ENCODE results near the gene PCDHB3.

DNA sequence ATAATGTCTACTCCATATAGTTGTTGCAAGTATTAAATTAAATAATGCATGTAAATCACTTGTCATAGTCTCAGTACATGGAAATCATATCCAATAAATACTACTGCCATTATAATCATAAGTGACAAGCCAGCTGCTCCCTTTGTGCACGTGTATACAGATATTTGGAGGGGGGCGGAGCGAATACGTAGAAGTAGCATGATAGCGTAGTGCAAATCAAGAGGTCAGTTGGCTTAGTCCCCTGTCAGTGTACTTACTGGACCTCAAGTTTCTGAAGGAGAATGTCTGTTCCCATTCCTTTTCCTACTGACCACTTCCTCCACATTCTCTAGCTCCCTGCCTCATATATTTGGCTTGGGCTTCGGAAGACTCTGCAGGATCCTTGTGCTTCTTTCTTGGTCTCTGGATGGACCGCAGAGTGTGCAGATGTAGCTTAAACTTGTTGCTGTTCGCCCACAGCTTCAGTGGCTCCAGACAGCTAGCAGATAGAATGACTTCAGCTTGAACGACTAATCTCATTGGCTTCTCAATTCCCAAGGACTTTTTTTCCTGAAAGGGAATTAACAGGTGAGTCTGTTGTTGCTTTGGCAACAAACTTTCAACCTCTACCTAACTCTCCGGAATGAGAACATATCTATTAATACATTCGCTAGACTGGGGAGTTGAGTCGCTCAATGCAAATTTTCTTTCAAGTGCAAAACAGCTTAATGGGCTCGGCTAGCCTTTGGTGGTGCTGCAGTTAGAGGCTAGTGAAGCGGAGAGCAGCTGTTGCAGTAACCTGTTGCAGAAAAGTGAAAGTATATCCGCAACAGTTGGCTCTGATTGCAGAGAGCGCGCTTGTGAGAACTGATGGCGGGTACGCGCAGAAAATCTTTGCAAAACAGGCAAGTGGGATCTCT lies 49.4 kb upstream of the PCDHB3 start, which contains the start of gene PCDHB1:
- no peak for TF ChIP-seq POLR2A (IDR thresholded peaks at IDR 0.05; ENCODE audit: low read length)
- TF ChIP-seq GATA1 (IDR thresholded peaks at IDR 0.05; ENCODE audit: low read depth, low read length) = no peak
